Measurements from ENCODE around the gene HMGN1. TPM values are rescaled to one million over a fixed set of nuclear protein-coding genes. Genes with fewer than 3 reads are reported as not detected.

HMGN1 gene
- total and polyA plus RNA-seq, 2 donors from 2014 or later = 174 to 205 TPM

GRCh38 chr21:39327727-39328126 is 21.2 kb downstream of the HMGN1 start:
- Histone ChIP-seq H3K27ac (ENCODE audit: low read depth in 2 of 2, low read length in 2 of 2) (no peak overlapping the region), H3K27me3 (ENCODE audit: control insufficient read depth, insufficient read depth, low read length) (no peaks in the 10 kb centered on the region), H3K4me1 (ENCODE audit: control insufficient read depth in 2 of 3, insufficient read depth in 2 of 3, low read depth in 1 of 3, low read length in 3 of 3) (no peaks in the 10 kb centered on the region), H3K36me3 (ENCODE audit: control insufficient read depth in 2 of 3, insufficient read depth in 3 of 3, low read length in 3 of 3) (no peaks in the 10 kb centered on the region), H3K9me3 (ENCODE audit: control insufficient read depth in 2 of 3, insufficient read depth in 1 of 3, low read length in 3 of 3) (no peaks in the 10 kb centered on the region), H3K4me3 (ENCODE audit: low read length in 3 of 3) (no peak overlapping the region), H3K9ac (ENCODE audit: low read length in 3 of 3) (no peak overlapping the region)
- TF ChIP-seq, protein P1, sequence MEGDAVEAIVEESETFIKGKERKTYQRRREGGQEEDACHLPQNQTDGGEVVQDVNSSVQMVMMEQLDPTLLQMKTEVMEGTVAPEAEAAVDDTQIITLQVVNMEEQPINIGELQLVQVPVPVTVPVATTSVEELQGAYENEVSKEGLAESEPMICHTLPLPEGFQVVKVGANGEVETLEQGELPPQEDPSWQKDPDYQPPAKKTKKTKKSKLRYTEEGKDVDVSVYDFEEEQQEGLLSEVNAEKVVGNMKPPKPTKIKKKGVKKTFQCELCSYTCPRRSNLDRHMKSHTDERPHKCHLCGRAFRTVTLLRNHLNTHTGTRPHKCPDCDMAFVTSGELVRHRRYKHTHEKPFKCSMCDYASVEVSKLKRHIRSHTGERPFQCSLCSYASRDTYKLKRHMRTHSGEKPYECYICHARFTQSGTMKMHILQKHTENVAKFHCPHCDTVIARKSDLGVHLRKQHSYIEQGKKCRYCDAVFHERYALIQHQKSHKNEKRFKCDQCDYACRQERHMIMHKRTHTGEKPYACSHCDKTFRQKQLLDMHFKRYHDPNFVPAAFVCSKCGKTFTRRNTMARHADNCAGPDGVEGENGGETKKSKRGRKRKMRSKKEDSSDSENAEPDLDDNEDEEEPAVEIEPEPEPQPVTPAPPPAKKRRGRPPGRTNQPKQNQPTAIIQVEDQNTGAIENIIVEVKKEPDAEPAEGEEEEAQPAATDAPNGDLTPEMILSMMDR (IDR thresholded peaks at IDR 0.05; ENCODE audit: borderline replicate concordance, extremely low read depth, insufficient read depth) = no peak
- DNase-seq (no peak), FAIRE-seq (no peak)
- intact Hi-C loops (cut with DNase I) = no loop called here

- Histone ChIP-seq H3K36me3 (ENCODE audit: control insufficient read depth in 2 of 3, insufficient read depth in 3 of 3, low read length in 3 of 3) (no peaks in the 10 kb centered on the region), H3K9ac (ENCODE audit: low read length in 3 of 3) (no peak overlapping the region), H3K27me3 (ENCODE audit: control insufficient read depth, insufficient read depth, low read length) (no peaks in the 10 kb centered on the region), H3K27ac (ENCODE audit: low read depth in 2 of 2, low read length in 2 of 2) (no peak overlapping the region), H3K4me3 (ENCODE audit: low read length in 3 of 3) (no peak overlapping the region), H3K9me3 (ENCODE audit: control insufficient read depth in 2 of 3, insufficient read depth in 1 of 3, low read length in 3 of 3) (no peaks in the 10 kb centered on the region), H3K4me1 (ENCODE audit: control insufficient read depth in 2 of 3, insufficient read depth in 2 of 3, low read depth in 1 of 3, low read length in 3 of 3) (no peaks in the 10 kb centered on the region)
- FAIRE-seq (no peak), DNase-seq (no peak)
- intact Hi-C loops (cut with DNase I) = no loop called here
- TF ChIP-seq, protein P1 (IDR thresholded peaks at IDR 0.05; ENCODE audit: borderline replicate concordance, extremely low read depth, insufficient read depth) = no peak
These were observed 22.1 kb downstream of the HMGN1 start for GRCh38 chr21:39326607-39327307.

- no peak overlapping the region for H3K9ac ChIP-seq (ENCODE audit: low read length in 3 of 3)
- no peak for FAIRE-seq
These were observed 23.4 kb downstream of the HMGN1 start for GRCh38 chr21:39325458-39325857.

More at GRCh38 chr21:39325458-39325857, 23.4 kb downstream of the HMGN1 start:
- no peak for DNase-seq
- TF ChIP-seq, protein P1 (IDR thresholded peaks at IDR 0.05; ENCODE audit: borderline replicate concordance, extremely low read depth, insufficient read depth) = no peak
- Histone ChIP-seq H3K4me1 (ENCODE audit: control insufficient read depth in 2 of 3, insufficient read depth in 2 of 3, low read depth in 1 of 3, low read length in 3 of 3) (no peaks in the 10 kb centered on the region), H3K27ac (ENCODE audit: low read depth in 2 of 2, low read length in 2 of 2) (no peak overlapping the region), H3K36me3 (ENCODE audit: control insufficient read depth in 2 of 3, insufficient read depth in 3 of 3, low read length in 3 of 3) (no peaks in the 10 kb centered on the region), H3K27me3 (ENCODE audit: control insufficient read depth, insufficient read depth, low read length) (no peaks in the 10 kb centered on the region), H3K9me3 (ENCODE audit: control insufficient read depth in 2 of 3, insufficient read depth in 1 of 3, low read length in 3 of 3) (no peaks in the 10 kb centered on the region), H3K4me3 (ENCODE audit: low read length in 3 of 3) (no peak overlapping the region)
- intact Hi-C loops (cut with DNase I) = no loop called here
